Erythroblast (primary cell): ENCODE data around the gene CDK6.

Experiments used
- GATA1 ChIP-seq: IDR thresholded peaks from 2 replicates; pipeline ENCODE4 v1.6.1; 2011; ENCODE audit warnings: low read depth, mild to moderate bottlenecking, control low read depth, low read length, moderate library complexity
- POLR2A ChIP-seq: IDR thresholded peaks from 2 replicates; pipeline ENCODE4 v1.6.1; 2011; ENCODE audit warnings: mild to moderate bottlenecking, low read length

DNA sequence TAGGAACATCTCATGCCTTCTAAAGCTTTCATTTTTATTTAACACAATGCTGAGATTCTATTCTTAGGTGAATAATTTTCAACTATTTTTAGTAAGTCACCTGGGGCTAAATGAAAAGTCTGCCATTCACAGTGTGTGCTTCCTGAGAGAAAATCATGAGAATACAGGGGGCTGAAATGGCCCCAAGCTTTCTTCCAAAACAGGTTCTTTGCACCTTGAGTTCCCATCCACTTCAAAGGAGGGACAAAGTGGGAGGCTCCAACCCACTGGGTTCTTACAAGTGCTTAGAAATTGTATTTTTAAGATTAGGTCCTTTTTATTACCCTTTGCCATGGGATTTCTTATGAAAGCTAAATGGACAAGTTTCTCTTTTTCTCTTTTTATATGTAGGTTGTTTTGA lies 224.6 kb downstream of the CDK6 start:
- no peak for TF ChIP-seq POLR2A
- TF ChIP-seq GATA1: no peak
